Left lobe of liver (tissue), 2 donors: ENCODE measurements around the gene TMEM114. TPM values are rescaled to one million over a fixed set of nuclear protein-coding genes. Genes with fewer than 3 reads are reported as not detected.

Experiments
- ATAC-seq: fragments of 200-7000 bp; cut with Tn5 transposase; one replicate; pipeline ENCODE4 v1.9.1; 2020; ENCODE audit warnings: mild to moderate bottlenecking, moderate library complexity
- DNase-seq: peaks from one replicate; pipeline ENCODE4 v3.0.0-alpha.2; 2020; ENCODE audit warnings: low spot score
- total RNA-seq: library from RNA; stranded (reverse); gene quantifications from one replicate; pipeline ENCODE4 v1.2.1, GENCODE V29; 2021
- donor health status: DM: no; HTN: no; CAD: no; lungs with moderate emphysema.
- donor health status: DM: no; HTN: yes; CAD: no.

Gene TMEM114
- not detected for total RNA-seq

GRCh38 chr16:8589900-8590688 is at the start of gene TMEM114:
Gene TMEM114 (minus strand): TSS chr16:8590511. CDS start chr16:8589838, 673 bp downstream.
- ATAC-seq (no peak), DNase-seq (no peak)

- ATAC-seq (no peak), DNase-seq (no peak)
These were observed 49.4 kb upstream of the TMEM114 start for GRCh38 chr16:8639694-8640093.

GRCh38 chr16:8634991-8635736 is 44.9 kb upstream of the TMEM114 start:
- DNase-seq (no peak), ATAC-seq (no peak)

- DNase-seq: no peak
These were observed 42.4 kb upstream of the TMEM114 start for GRCh38 chr16:8632675-8633182.

GRCh38 chr16:8631818-8632465 is 41.6 kb upstream of the TMEM114 start:
- DNase-seq: no peak
- no peak for ATAC-seq

More at GRCh38 chr16:8632675-8633182, 42.4 kb upstream of the TMEM114 start:
- ATAC-seq: peak; percentile 71

GRCh38 chr16:8631373-8631772 is 41.1 kb upstream of the TMEM114 start:
- ATAC-seq (no peak), DNase-seq (no peak)

- ATAC-seq: no peak
These were observed 40.1 kb upstream of the TMEM114 start for GRCh38 chr16:8630255-8630953.

GRCh38 chr16:8628981-8629725 is 38.8 kb upstream of the TMEM114 start:
- DNase-seq (no peak), ATAC-seq (no peak)

More at GRCh38 chr16:8630255-8630953, 40.1 kb upstream of the TMEM114 start:
- DNase-seq: no peak

- ATAC-seq (no peak), DNase-seq (no peak)
These were observed 37.1 kb upstream of the TMEM114 start for GRCh38 chr16:8627456-8627855.

GRCh38 chr16:8626946-8627345 is 36.6 kb upstream of the TMEM114 start:
- DNase-seq (no peak), ATAC-seq (no peak)

- ATAC-seq (no peak), DNase-seq (no peak)
These were observed 35.3 kb upstream of the TMEM114 start for GRCh38 chr16:8625491-8626087.

GRCh38 chr16:8623634-8624033 is 33.3 kb upstream of the TMEM114 start:
- no peak for ATAC-seq
- no peak for DNase-seq

- DNase-seq: no peak
- ATAC-seq: no peak
These were observed 32.0 kb upstream of the TMEM114 start for GRCh38 chr16:8622315-8622656.

GRCh38 chr16:8621572-8622314 is 31.4 kb upstream of the TMEM114 start, which contains the start of gene METTL22:
Gene METTL22 (plus strand): TSS chr16:8621698. CDS start chr16:8625666, 3,968 bp downstream.
- peak; percentile 93 for DNase-seq
- peak; percentile 99 for ATAC-seq

- DNase-seq (no peak), ATAC-seq (no peak)
These were observed 30.9 kb upstream of the TMEM114 start for GRCh38 chr16:8621222-8621571.

GRCh38 chr16:8620535-8620934 is 30.2 kb upstream of the TMEM114 start:
- ATAC-seq: no peak
- no peak for DNase-seq

GRCh38 chr16:8619671-8620370 is 29.5 kb upstream of the TMEM114 start:
- ATAC-seq (no peak), DNase-seq (no peak)

GRCh38 chr16:8614435-8615029 is 24.2 kb upstream of the TMEM114 start:
- no peak for ATAC-seq
- DNase-seq: no peak
